IPS-NIHi11 (cell line): ENCODE measurements around the gene HADHB.
"Not testable (repeated sequence)": the region's sequence is repeated elsewhere in the genome, so short reads cannot be mapped to it uniquely, and the experiment has no call there.

Source experiments
- DNase-seq: peaks from one replicate; pipeline ENCODE4 v3.0.0; 2012; ENCODE audit warnings: mixed read lengths, low spot score

Gene HADHB

GRCh38 chr2:26297061-26297460, 52.3 kb downstream of the HADHB start:
- DNase-seq: no peak

- DNase-seq: peak; percentile 27
Observed at GRCh38 chr2:26298286-26298637, 53.5 kb downstream of the HADHB start.

- DNase-seq: peak; percentile 53
Observed at GRCh38 chr2:26298638-26299393, 54.1 kb downstream of the HADHB start.

- DNase-seq: peak; percentile 50
Observed at GRCh38 chr2:26299471-26300101, 54.8 kb downstream of the HADHB start.

- no peak for DNase-seq
Observed at GRCh38 chr2:26300234-26300925, 55.6 kb downstream of the HADHB start.

- no peak for DNase-seq
Observed at GRCh38 chr2:26302846-26303245, 58.1 kb downstream of the HADHB start.

GRCh38 chr2:26305094-26305493, 60.4 kb downstream of the HADHB start:
- DNase-seq: not testable (repeated sequence)

GRCh38 chr2:26305540-26305939, 60.8 kb downstream of the HADHB start:
- no peak for DNase-seq

GRCh38 chr2:26309921-26310320, 65.2 kb downstream of the HADHB start:
- no peak for DNase-seq

- DNase-seq: no peak
Observed at GRCh38 chr2:26312471-26312870, 67.7 kb downstream of the HADHB start.

- DNase-seq: no peak
Observed at GRCh38 chr2:26313446-26313845, 68.7 kb downstream of the HADHB start.

GRCh38 chr2:26314243-26314642, 69.5 kb downstream of the HADHB start:
- DNase-seq: peak; percentile 58

GRCh38 chr2:26316041-26316440, 71.3 kb downstream of the HADHB start:
- no peak for DNase-seq

- DNase-seq: no peak
Observed at GRCh38 chr2:26316845-26317244, 72.1 kb downstream of the HADHB start.

- DNase-seq: no peak
Observed at GRCh38 chr2:26317377-26318105, 72.8 kb downstream of the HADHB start.

- DNase-seq: no peak
Observed at GRCh38 chr2:26318950-26319349, 74.2 kb downstream of the HADHB start.

- not testable (repeated sequence) for DNase-seq
Observed at GRCh38 chr2:26324479-26324878, 79.7 kb downstream of the HADHB start.

GRCh38 chr2:26324903-26325302, 80.2 kb downstream of the HADHB start:
- DNase-seq: no peak

GRCh38 chr2:26325851-26326250, 81.1 kb downstream of the HADHB start:
- DNase-seq: no peak

GRCh38 chr2:26326514-26326913, 81.8 kb downstream of the HADHB start:
- no peak for DNase-seq

GRCh38 chr2:26327291-26328272, 82.8 kb downstream of the HADHB start:
- DNase-seq: no peak
